ENCODE measurements around the gene FYN.

DNA sequence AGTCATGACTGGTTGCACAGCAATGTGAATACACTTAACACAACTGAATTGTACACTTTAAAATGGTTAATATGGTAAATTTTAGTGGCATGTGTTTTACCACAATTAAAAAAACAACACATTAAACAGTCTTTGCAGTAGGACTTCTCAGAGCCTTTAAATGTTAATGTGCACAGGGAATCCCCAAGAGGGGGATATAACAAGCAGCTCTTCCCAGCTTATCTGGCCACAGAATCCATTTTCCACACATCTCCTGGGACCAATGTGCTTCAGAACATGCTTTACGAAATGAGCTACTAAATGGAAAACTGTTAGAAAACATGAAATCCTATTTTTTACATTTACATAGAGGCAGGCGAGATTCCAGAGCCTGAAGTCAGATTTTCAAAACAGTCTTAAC lies 44.4 kb downstream of the FYN start:
- TF ChIP-seq, protein P1, sequence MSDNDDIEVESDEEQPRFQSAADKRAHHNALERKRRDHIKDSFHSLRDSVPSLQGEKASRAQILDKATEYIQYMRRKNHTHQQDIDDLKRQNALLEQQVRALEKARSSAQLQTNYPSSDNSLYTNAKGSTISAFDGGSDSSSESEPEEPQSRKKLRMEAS (IDR thresholded peaks at IDR 0.05): no peak
- TF ChIP-seq, protein P2, sequence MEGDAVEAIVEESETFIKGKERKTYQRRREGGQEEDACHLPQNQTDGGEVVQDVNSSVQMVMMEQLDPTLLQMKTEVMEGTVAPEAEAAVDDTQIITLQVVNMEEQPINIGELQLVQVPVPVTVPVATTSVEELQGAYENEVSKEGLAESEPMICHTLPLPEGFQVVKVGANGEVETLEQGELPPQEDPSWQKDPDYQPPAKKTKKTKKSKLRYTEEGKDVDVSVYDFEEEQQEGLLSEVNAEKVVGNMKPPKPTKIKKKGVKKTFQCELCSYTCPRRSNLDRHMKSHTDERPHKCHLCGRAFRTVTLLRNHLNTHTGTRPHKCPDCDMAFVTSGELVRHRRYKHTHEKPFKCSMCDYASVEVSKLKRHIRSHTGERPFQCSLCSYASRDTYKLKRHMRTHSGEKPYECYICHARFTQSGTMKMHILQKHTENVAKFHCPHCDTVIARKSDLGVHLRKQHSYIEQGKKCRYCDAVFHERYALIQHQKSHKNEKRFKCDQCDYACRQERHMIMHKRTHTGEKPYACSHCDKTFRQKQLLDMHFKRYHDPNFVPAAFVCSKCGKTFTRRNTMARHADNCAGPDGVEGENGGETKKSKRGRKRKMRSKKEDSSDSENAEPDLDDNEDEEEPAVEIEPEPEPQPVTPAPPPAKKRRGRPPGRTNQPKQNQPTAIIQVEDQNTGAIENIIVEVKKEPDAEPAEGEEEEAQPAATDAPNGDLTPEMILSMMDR (CRISPR knock-in tag; IDR thresholded peaks at IDR 0.05): no peak
- TF ChIP-seq, protein P3, sequence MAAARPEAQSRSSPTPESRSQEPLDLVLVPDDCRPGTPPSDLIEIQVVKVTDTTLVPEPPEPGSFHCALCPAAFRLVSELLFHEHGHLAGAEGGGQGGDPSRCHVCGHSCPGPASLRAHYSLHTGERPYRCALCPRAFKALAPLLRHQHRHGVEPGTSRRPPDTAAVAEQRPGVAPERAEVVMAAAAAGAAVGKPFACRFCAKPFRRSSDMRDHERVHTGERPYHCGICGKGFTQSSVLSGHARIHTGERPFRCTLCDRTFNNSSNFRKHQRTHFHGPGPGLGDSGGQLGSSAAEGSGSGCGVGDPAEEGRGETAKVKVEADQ (CRISPR knock-in tag; IDR thresholded peaks at IDR 0.05; ENCODE audit: borderline replicate concordance): no peak
- TF ChIP-seq ATF7-NPFF (CRISPR knock-in tag; IDR thresholded peaks at IDR 0.05; ENCODE audit: low read depth) (no peak), FOXP1 (IDR thresholded peaks at IDR 0.05) (no peak), FOXP1 (CRISPR knock-in tag; IDR thresholded peaks at IDR 0.05) (no peak), ZBTB8A (CRISPR knock-in tag; IDR thresholded peaks at IDR 0.05; ENCODE audit: borderline replicate concordance, low read depth) (no peak), TCF7L2 (IDR thresholded peaks at IDR 0.05; ENCODE audit: low read depth, low read length) (no peak)
- TF ChIP-seq, protein P4, sequence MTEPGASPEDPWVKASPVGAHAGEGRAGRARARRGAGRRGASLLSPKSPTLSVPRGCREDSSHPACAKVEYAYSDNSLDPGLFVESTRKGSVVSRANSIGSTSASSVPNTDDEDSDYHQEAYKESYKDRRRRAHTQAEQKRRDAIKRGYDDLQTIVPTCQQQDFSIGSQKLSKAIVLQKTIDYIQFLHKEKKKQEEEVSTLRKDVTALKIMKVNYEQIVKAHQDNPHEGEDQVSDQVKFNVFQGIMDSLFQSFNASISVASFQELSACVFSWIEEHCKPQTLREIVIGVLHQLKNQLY (CRISPR knock-in tag; IDR thresholded peaks at IDR 0.05): no peak

Measured in HepG2 (cell line).